WTC11 (cell line): ENCODE data around the gene PDLIM4.

Experiments used
- ATF1 ChIP-seq: sonication (generic); formaldehyde crosslinking; IDR thresholded peaks from 2 replicates; pipeline ENCODE4 v1.8.1; 2023; ENCODE audit warnings: mild to moderate bottlenecking, moderate library complexity, missing genetic modification reagents
- ATF3 ChIP-seq: sonication (generic); formaldehyde crosslinking; conservative IDR thresholded peaks from 2 replicates; pipeline ENCODE4 v1.8.1; 2022; ENCODE audit warnings: mild to moderate bottlenecking, missing genetic modification reagents
- CTCF ChIP-seq: fragments of 200-600 bp; IDR thresholded peaks from 2 replicates; pipeline ENCODE4 v1.8.0; 2022; ENCODE audit warnings: antibody characterized with exemption
- ETV6 ChIP-seq: sonication (generic); formaldehyde crosslinking; IDR thresholded peaks from 2 replicates; pipeline ENCODE4 v1.8.1; 2022; ENCODE audit warnings: mild to moderate bottlenecking, missing genetic modification reagents
- FOXP4 ChIP-seq: sonication (generic); formaldehyde crosslinking; IDR thresholded peaks from 2 replicates; pipeline ENCODE4 v1.8.0; 2022; ENCODE audit warnings: mild to moderate bottlenecking, missing genetic modification reagents
- GABPB1 ChIP-seq: sonication (generic); formaldehyde crosslinking; IDR thresholded peaks from 2 replicates; pipeline ENCODE4 v1.8.1; 2023; ENCODE audit warnings: mild to moderate bottlenecking, missing genetic modification reagents
- GRHL2 ChIP-seq: fragments of 250-450 bp; sonication (Bioruptor Pico); IDR thresholded peaks from 2 replicates; pipeline ENCODE4 v1.8.0; 2022; ENCODE audit warnings: mild to moderate bottlenecking, moderate library complexity; ENCODE audit not compliant: insufficient replicate concordance, severe bottlenecking
- MAX ChIP-seq: sonication (generic); formaldehyde crosslinking; IDR thresholded peaks from 2 replicates; pipeline ENCODE4 v1.8.0; 2022; ENCODE audit warnings: mild to moderate bottlenecking, missing genetic modification reagents
- MYBL2 ChIP-seq: sonication (generic); formaldehyde crosslinking; IDR thresholded peaks from 2 replicates; pipeline ENCODE4 v1.8.1; 2023; ENCODE audit warnings: mild to moderate bottlenecking, moderate library complexity, missing genetic modification reagents
- NFYB ChIP-seq: sonication (generic); formaldehyde crosslinking; conservative IDR thresholded peaks from 2 replicates; pipeline ENCODE4 v1.8.0; 2022; ENCODE audit warnings: low read depth, missing genetic modification reagents
- NR2C2 ChIP-seq: sonication (generic); formaldehyde crosslinking; IDR thresholded peaks from 2 replicates; pipeline ENCODE4 v1.8.0; 2022; ENCODE audit warnings: mild to moderate bottlenecking, missing genetic modification reagents
- TCF7 ChIP-seq: sonication (generic); formaldehyde crosslinking; IDR thresholded peaks from 2 replicates; pipeline ENCODE4 v1.8.0; 2022; ENCODE audit warnings: mild to moderate bottlenecking, low read depth, missing genetic modification reagents, moderate library complexity
- ZNF317 ChIP-seq: sonication (generic); formaldehyde crosslinking; IDR thresholded peaks from 2 replicates; pipeline ENCODE4 v1.8.1; 2023; ENCODE audit warnings: low read depth, mild to moderate bottlenecking, moderate library complexity, missing genetic modification reagents, borderline replicate concordance
- ZNF423 ChIP-seq: fragments of 250-450 bp; sonication (Bioruptor Pico); IDR thresholded peaks from 2 replicates; pipeline ENCODE4 v2.1.2; 2022; ENCODE audit warnings: mild to moderate bottlenecking, moderate library complexity

- TF ChIP-seq GRHL2 (CRISPR knock-in tag) = no peak
- no peak for TF ChIP-seq NR2C2
- no peak for TF ChIP-seq CTCF
- no peak for TF ChIP-seq FOXP4 (CRISPR knock-in tag)
- 0 out of 2 replicates have a peak, but pooled peaks have one; percentile 11 for TF ChIP-seq MAX
- TF ChIP-seq ZNF423 (CRISPR knock-in tag) = no peak
- TF ChIP-seq ATF1 (CRISPR knock-in tag) = no peak
- no peak for TF ChIP-seq GABPB1
- TF ChIP-seq ATF3 (CRISPR knock-in tag) = no peak
- no peak for TF ChIP-seq ETV6
- 0 out of 2 replicates have a peak, but pooled peaks have one; percentile 34 for TF ChIP-seq MYBL2 (CRISPR knock-in tag)
- TF ChIP-seq NFYB (CRISPR knock-in tag) = no peak
- TF ChIP-seq ZNF317 (CRISPR knock-in tag) = no peak
- TF ChIP-seq TCF7 (CRISPR knock-in tag) = no peak
Measured at GRCh38 chr5:132294728-132295504, 37.4 kb downstream of the PDLIM4 start.
